GM18499 (cell line): ENCODE measurements around the gene URI1.
"Not testable (repeated sequence)": the region's sequence is repeated elsewhere in the genome, so short reads cannot be mapped to it uniquely, and the experiment has no call there.

Source experiments
- ATAC-seq: cut with Tn5 transposase; IDR thresholded peaks from one replicate; pipeline ENCODE4 v1.9.1; 2021; ENCODE audit warnings: moderate number of reproducible peaks; ENCODE audit not compliant: insufficient read depth, unreplicated experiment

Gene URI1

DNA sequence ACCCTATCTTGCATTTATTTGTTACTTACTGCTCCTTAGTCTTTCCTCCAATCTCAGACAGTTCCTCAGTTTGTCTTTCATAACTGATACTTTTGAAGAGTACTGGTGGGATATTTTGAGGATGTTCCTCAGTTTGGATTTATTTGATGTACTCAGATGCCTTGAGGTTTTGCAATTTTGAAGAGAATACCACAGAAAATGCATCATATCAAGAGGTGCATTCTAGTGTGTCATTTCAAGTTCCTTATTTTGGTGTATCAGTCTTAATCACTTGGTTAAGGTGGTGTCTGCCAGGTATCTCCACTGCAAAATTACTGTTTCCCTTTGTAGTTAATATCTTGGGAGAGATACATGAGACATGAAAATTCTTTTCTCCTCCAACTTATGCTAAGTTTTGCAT is 75.1 kb downstream of the URI1 start:
- peak; percentile 84 for ATAC-seq

DNA sequence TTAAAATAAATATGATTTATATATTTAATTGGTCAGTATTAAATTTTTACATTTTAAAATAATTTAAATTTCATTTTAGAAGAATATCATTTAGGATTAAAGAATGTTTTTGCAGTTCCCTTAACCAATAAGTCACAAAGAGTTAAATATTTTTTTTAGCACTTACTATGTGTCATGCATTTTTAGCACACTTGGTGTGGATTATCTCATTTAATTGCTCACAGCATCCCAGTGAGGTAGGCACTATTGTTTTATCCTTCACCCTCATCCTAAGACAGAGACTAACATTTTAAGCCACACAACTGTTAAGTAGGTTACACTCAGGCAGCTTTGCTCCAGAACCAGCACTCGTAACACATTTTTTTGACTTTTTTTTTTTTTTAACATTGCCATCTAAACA is 78.2 kb downstream of the URI1 start:
- ATAC-seq = no peak

- ATAC-seq = no peak
Measured at GRCh38 chr19:30022659-30023058, 80.6 kb downstream of the URI1 start.

- no peak for ATAC-seq
Measured at GRCh38 chr19:30023330-30023729, 81.3 kb downstream of the URI1 start.

GRCh38 chr19:30024091-30024490 is 82.1 kb downstream of the URI1 start:
- no peak for ATAC-seq

DNA sequence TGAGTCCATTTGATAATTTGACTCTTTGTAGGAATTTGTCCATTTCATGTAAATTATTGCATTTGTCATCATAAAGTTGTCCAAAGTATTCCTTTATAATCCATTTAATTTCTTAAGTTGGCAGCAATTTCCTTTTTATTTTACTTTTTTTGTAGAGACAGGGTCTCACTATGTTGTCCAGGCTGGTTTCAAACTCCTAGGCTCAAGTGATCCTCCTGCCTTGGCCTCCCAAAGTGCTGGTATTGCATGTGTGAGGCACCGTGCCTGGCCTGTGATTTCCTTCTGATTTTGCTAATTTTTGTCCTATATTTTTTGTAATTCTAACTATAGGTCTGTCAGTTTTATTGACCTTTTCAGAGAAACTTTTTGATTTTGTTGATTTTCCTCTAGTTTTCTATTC is 84.9 kb downstream of the URI1 start:
- no peak for ATAC-seq

DNA sequence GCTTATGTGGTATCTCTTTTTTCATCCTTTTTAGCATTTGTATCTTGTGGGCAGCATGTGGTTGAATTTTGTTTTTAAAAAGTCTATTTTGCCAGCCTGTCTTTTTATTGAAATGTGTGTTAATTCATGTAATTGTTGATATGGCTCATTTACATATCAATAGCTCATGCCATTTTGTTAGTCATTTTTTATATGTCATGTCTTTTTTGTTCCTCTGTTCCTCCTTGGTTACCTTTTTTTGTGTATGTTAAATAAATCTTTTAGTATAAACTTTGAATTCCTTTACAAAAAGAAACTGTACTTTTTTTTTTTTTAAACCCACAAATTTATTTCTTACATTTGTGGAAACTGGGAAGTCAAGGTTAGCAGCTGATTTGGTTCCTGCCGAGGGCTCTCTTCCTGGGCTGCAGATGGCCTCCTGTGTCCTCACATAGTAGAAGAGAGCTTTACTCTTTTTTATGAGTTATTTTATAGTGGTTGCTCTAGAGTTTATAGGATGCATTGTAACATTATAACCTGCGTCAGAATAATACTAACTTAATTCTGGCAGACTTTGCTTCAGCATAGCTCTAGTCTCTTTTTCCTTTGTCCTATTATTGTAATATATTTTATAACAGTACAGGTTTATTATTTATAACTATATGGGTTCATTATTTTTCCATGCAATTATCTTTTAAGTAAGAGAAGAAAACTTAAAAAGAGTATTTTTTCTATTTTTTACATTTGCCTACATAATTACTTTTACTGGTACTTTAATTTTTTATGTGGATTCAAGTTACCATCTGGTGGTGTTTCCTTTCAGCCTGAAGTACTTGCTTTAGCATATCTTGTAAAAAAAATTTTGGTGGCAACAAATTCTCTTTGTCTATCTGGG is 86.3 kb downstream of the URI1 start:
- no peak for ATAC-seq

GRCh38 chr19:30028992-30029343 is 86.9 kb downstream of the URI1 start:
- ATAC-seq = no peak

GRCh38 chr19:30029721-30030510 is 87.9 kb downstream of the URI1 start:
- ATAC-seq = peak; percentile 79

GRCh38 chr19:30034321-30034720 is 92.3 kb downstream of the URI1 start:
- ATAC-seq = no peak

- no peak for ATAC-seq
Measured at GRCh38 chr19:30036154-30037129, 94.4 kb downstream of the URI1 start.

DNA sequence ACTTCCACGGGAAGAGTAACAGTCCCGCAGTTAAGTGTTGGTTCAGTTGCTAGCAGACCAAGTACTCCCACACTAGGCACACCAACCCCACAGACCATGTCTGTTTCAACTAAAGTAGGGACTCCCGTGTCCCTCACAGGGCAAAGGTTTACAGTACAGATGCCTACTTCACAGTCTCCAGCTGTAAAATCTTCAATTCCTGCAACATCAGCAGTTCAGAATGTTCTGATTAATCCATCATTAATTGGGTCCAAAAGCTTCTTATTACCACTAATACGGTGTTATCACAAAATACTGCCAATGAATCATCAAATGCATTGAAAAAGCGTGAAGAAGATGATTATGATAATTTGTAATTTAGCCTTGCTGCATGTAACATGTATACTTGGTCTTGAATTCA is 95.8 kb downstream of the URI1 start:
- ATAC-seq = no peak

DNA sequence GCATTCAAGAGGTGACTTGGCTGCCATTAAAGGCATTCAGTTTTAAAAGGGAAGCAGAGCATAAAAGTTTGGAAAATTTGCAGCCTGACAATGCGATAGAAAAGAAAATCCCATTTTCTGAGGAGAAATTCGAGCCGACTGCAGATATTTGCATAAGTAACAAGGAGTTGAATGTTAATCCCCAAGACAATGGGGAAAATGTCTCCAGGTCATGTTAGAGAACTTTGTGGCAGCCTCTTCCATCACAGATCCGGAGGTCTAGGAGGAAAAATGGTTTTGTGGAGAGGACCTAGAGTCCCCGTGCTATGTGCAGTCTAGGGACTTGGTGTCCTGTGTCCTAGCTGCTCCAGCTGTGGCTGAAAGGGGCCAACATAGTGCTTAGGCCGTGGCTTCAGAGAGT is 99.9 kb downstream of the URI1 start:
- not testable (repeated sequence) for ATAC-seq

- not testable (repeated sequence) for ATAC-seq
Measured at GRCh38 chr19:30043008-30043407, 101.0 kb downstream of the URI1 start.

DNA sequence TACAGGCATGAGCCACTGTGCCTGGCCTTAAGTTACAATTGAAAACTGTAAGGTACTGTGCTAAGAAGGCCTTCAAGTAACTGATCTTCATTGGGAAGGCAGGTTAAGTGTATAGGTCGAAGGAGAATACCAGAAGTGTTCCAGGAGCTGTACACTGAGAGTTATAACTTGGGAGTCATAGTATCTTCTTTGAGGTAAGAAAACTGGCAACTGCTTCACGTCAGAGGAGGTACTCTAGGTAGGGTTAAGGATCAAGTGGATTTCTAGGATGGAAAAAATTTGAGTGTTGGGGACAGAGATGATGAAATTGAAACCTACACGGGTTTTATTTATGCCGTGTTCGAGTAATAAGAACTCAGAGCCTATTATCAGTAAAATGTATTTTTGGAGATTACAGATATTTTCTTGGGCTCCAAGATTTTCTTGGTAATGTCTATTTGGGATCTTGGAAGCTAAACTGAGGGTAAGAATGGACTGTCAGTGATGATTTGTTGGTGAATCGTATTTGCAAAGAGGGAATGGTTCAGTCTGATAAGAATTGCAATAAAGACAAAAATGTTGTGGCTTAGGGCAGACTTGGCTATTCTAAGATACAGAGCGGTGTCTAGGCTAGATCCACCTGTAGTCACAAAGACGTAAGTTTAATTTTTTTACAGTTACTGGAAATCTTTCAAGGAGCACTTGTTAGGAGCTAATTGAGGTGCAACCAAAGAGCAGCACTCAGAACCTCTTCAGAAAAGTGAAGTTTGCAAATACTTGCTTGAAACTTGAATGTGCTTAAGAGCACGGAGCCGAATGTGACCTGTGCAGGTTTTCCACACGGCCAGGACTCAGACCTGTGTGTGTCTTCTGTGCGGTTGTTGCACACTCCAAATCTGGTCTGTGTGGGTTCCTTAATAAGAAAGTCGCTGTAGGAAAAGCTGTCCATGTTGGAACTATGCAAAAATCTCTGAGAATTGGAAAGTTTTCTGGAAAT is 102.5 kb downstream of the URI1 start:
- no peak for ATAC-seq

DNA sequence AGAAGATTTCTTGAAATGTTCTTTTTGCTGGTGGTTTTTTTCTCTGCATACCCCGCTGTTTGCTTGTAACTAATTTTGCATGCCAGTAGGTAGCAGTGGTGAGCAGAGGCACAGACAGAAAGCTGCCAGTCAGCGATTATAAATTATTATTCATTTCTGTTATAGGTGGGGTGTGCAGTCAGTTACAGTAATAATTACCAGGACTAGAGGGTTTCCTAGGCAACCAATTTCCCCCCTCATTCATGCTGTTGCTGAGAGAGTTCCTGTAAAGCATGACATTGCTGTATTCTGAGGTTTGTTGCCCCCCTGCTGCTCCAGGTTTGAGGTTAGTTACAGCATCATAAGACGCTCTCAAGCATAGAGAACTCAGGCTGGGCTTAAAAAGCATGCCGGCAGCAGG is 104.5 kb downstream of the URI1 start:
- no peak for ATAC-seq

- ATAC-seq = no peak
Measured at GRCh38 chr19:30047432-30047831, 105.4 kb downstream of the URI1 start.

DNA sequence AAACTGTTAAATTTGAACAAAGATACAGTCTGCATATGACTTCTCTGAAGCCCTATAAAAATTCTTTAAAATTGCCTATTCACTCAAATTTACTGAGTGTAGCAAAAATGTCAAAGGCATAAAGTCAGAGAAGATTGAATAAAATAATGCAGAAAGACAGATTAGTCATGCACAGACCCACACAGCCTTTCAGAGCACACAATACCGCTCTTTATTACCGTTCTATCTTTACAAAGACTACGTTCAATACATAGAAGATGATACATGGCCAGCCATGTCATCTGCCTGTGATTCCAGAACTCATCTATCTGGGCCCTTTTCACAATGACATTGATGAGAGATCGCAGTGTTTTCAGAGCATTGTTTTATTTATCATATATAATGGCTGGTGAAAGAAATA is 107.2 kb downstream of the URI1 start:
- no peak for ATAC-seq
